Lung (tissue), 12 donors: ENCODE data around the gene PNMA8B. TPM values are rescaled to one million over a fixed set of nuclear protein-coding genes. Genes with fewer than 3 reads are reported as not detected.

Experiments
- ATAC-seq: fragments of 200-7000 bp; cut with Tn5 transposase; one replicate; pipeline ENCODE4 v1.9.1; 2020; ENCODE audit warnings: moderate number of reproducible peaks; ENCODE audit not compliant: insufficient read depth, low FRiP score
- DNase-seq, 3 donors: peaks; one replicate each; pipeline ENCODE4 v3.0.0-alpha.2; 2013 to 2017
- H3K27ac ChIP-seq, 2 donors: one replicate each; pipeline ENCODE4 v1.5.1; 2013; ENCODE audit warnings: mild to moderate bottlenecking in 2 of 2, moderate library complexity in 2 of 2, control low read depth in 1 of 2, inconsistent platforms in 1 of 2, low read depth in 1 of 2, low read length in 1 of 2
- H3K27me3 ChIP-seq, 3 donors: one replicate each; pipeline ENCODE4 v1.5.1; 2013; ENCODE audit warnings: low read length in 2 of 3; ENCODE audit not compliant: control insufficient read depth in 3 of 3, insufficient read depth in 3 of 3
- H3K36me3 ChIP-seq, 4 donors: one replicate each; pipeline ENCODE4 v1.5.1; 2013; ENCODE audit warnings: low read length in 4 of 4, mild to moderate bottlenecking in 1 of 4, moderate library complexity in 1 of 4; ENCODE audit not compliant: control insufficient read depth in 4 of 4, insufficient read depth in 4 of 4
- H3K4me1 ChIP-seq, 5 donors: one replicate each; pipeline ENCODE4 v1.5.1; 2013; ENCODE audit warnings: low read length in 5 of 5, mild to moderate bottlenecking in 2 of 5, moderate library complexity in 1 of 5; ENCODE audit not compliant: control insufficient read depth in 5 of 5, insufficient read depth in 5 of 5
- H3K4me3 ChIP-seq: one replicate; pipeline ENCODE4 v1.5.1; 2013; ENCODE audit warnings: mild to moderate bottlenecking, control low read depth, moderate library complexity
- H3K9ac ChIP-seq, 2 donors: one replicate each; pipeline ENCODE4 v1.5.1; 2013; ENCODE audit warnings: low read length in 2 of 2, control low read depth in 1 of 2; ENCODE audit not compliant: insufficient read depth in 1 of 2
- H3K9me3 ChIP-seq, 4 donors: one replicate each; pipeline ENCODE4 v1.5.1; 2013; ENCODE audit warnings: low read length in 3 of 4, mild to moderate bottlenecking in 1 of 4, moderate library complexity in 1 of 4; ENCODE audit not compliant: control insufficient read depth in 4 of 4, insufficient read depth in 3 of 4
- WGBS, 2 donors: extraction: QIAGEN DNeasy Blood & Tissue Kit; methylation state at CpG; one replicate each; pipeline ENCODE4 v1.1.7; 2013; 5-methylcytosine and 5-hydroxymethylcytosine counted together
- polyA plus RNA-seq, 2 donors: library from polyadenylated mRNA; stranded (reverse); fragments of 200-250 nt; gene quantifications; one replicate each; pipeline ENCODE4 v1.2.1, GENCODE V29; 2013
- total RNA-seq, 2 donors: library from RNA; depleted of rRNA in 1 of 2; stranded (reverse); fragments of >200 nt in 1 of 2; gene quantifications; one replicate each; pipeline ENCODE4 v1.2.1, GENCODE V29; 2014 to 2021
- TF ChIP-seq, protein P1 (sequence below): IDR thresholded peaks from 2 replicates; pipeline ENCODE4 v1.5.1; 2012; ENCODE audit warnings: mild to moderate bottlenecking; ENCODE audit errors: control extremely low read depth, extremely low read depth
- donor health status: control.
- donor health status: control.
- donor health status: Bipolar disorder and iron deficiency.
- donor health status: healthy.
- donor health status: DM: yes; HTN: yes; CAD: no.

PNMA8B gene
- total and polyA plus RNA-seq, 4 donors, result 0.48 to 4.1 (median 1.2) TPM

- H3K9me3 ChIP-seq, result peaks cover 0 to 11% (median 3%) of the 10 kb centered on the region in 4 donors
- no peak for DNase-seq
- no peaks in the 10 kb centered on the region for H3K4me1 ChIP-seq
- H3K36me3 ChIP-seq, result no peaks in the 10 kb centered on the region
- no peaks in the 10 kb centered on the region for H3K27me3 ChIP-seq
- no peak for ATAC-seq
- no peak overlapping the region for H3K9ac ChIP-seq
- WGBS, 2 donors, result 86 to 88% methylated on average over 4 of the region's 4 CpGs
- no peak overlapping the region for H3K27ac ChIP-seq
- H3K4me3 ChIP-seq, result no peak overlapping the region
- TF ChIP-seq, protein P1, sequence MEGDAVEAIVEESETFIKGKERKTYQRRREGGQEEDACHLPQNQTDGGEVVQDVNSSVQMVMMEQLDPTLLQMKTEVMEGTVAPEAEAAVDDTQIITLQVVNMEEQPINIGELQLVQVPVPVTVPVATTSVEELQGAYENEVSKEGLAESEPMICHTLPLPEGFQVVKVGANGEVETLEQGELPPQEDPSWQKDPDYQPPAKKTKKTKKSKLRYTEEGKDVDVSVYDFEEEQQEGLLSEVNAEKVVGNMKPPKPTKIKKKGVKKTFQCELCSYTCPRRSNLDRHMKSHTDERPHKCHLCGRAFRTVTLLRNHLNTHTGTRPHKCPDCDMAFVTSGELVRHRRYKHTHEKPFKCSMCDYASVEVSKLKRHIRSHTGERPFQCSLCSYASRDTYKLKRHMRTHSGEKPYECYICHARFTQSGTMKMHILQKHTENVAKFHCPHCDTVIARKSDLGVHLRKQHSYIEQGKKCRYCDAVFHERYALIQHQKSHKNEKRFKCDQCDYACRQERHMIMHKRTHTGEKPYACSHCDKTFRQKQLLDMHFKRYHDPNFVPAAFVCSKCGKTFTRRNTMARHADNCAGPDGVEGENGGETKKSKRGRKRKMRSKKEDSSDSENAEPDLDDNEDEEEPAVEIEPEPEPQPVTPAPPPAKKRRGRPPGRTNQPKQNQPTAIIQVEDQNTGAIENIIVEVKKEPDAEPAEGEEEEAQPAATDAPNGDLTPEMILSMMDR, result no peak
These were observed 15.6 kb upstream of the PNMA8B start for GRCh38 chr19:46511237-46511636.

DNA sequence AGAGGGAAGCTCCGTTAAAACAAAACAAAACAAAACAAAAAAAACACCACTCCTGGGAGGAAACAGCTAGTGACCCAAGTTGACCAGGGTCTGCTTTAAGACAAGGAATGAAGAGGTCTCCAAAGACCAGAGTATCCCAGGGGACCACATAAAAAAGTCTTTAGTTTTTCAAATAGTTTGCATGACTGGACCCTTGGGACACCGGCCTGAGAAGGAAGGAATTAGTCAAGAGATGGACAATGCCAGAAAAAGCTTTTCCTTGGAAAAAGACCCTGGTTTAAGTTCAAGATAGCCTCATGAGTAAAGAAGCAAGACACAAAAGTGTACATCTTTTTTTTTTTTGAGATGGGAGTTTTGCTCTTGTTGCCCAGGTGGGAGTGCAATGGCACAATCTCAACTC is 12.5 kb upstream of the PNMA8B start:
- no peak overlapping the region for H3K4me3 ChIP-seq
- H3K9me3 ChIP-seq, result peaks cover 0 to 12% (median 3%) of the 10 kb centered on the region in 4 donors
- WGBS, 2 donors, result 61 to 80% methylated on average over 2 of the region's 2 CpGs
- no peak overlapping the region for H3K9ac ChIP-seq
- H3K27ac ChIP-seq, result no peak overlapping the region
- H3K36me3 ChIP-seq, result no peaks in the 10 kb centered on the region
- TF ChIP-seq, protein P1, result no peak
- DNase-seq (no peak), ATAC-seq (no peak)
- no peaks in the 10 kb centered on the region for H3K27me3 ChIP-seq
- H3K4me1 ChIP-seq, result no peaks in the 10 kb centered on the region

DNA sequence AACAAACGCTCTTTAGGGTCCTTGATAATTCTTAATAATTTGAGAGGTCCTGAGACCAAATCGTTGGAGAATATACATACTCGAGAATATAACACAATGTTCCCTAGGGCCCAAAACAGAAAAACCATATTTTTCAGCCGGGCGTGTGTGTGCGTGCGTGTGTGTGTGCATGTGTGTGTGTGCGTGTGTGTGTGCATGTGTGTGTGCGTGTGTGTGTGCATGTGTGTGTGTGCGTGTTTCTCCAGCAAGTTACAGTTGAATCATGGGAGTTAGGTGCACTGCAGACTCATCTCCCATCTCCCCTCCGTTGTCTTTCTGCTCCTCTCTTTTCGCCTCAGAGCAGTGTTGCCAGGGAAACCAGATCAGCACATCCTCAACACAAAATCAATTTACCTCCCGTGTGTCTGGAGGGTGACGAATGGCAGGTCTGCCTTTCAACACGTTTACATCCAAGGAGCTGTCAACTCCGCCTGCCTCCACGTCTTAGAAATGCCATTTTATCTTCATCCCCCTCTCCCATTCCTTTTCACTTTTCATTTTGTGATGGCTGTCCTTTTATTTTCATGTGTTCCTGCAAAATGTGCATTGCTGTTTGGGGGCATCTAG is 8.3 kb upstream of the PNMA8B start:
- H3K9me3 ChIP-seq, result peaks cover 0 to 4% (median 0%) of the 10 kb centered on the region in 4 donors
- no peak for ATAC-seq
- WGBS, 2 donors, result 77 to 79% methylated on average over 17 of the region's 17 CpGs
- DNase-seq, result no peak
- H3K9ac ChIP-seq, result no peak overlapping the region
- no peaks in the 10 kb centered on the region for H3K36me3 ChIP-seq
- no peaks in the 10 kb centered on the region for H3K4me1 ChIP-seq
- TF ChIP-seq, protein P1, result no peak
- H3K27ac ChIP-seq, result no peak overlapping the region
- no peaks in the 10 kb centered on the region for H3K27me3 ChIP-seq
- H3K4me3 ChIP-seq, result no peak overlapping the region

GRCh38 chr19:46502891-46503290 is 7.2 kb upstream of the PNMA8B start:
- no peak overlapping the region for H3K4me3 ChIP-seq
- DNase-seq, result no peak
- H3K36me3 ChIP-seq, result no peaks in the 10 kb centered on the region
- H3K9ac ChIP-seq, result no peak overlapping the region
- 86 to 96% methylated on average over 5 of the region's 5 CpGs for WGBS, 2 donors
- no peaks in the 10 kb centered on the region for H3K4me1 ChIP-seq
- H3K27me3 ChIP-seq, result no peaks in the 10 kb centered on the region
- peaks cover 0 to 4% (median 0%) of the 10 kb centered on the region in 4 donors for H3K9me3 ChIP-seq
- TF ChIP-seq, protein P1, result no peak
- ATAC-seq, result no peak
- no peak overlapping the region for H3K27ac ChIP-seq
